ENCODE results near the gene TRPC1.
A peak's percentile ranks its signal among the peaks of the same experiment; 100 is the strongest.

TRPC1 gene

GRCh38 chr3:142828703-142829305 lies 105.0 kb downstream of the TRPC1 start:
- H3K23ac ChIP-seq (ENCODE audit: low read depth, low read length, poor library complexity) = no peak overlapping the region
- no peaks in the 10 kb centered on the region for H3K9me3 ChIP-seq (replicated peaks in 1 of 2; ENCODE audit: control insufficient read depth in 2 of 2, insufficient read depth in 1 of 2, low read depth in 1 of 2, low read length in 2 of 2)
- H3K18ac ChIP-seq (ENCODE audit: low read length) = no peak overlapping the region
- H3K36me3 ChIP-seq (replicated peaks in 1 of 2; ENCODE audit: control insufficient read depth in 2 of 2, insufficient read depth in 2 of 2, low read length in 2 of 2) = no peaks in the 10 kb centered on the region
- no CpG with 5 or more reads among the region's 9 CpGs for WGBS, 2 donors (ENCODE audit: extremely low coverage in 2 of 2, insufficient read length in 2 of 2, insufficient replicate concordance in 1 of 2)
- H3K27me3 ChIP-seq (ENCODE audit: control insufficient read depth in 3 of 3, insufficient read depth in 3 of 3, low read depth in 1 of 3, low read length in 3 of 3) = peaks cover 0 to 6% (median 0%) of the 10 kb centered on the region in 3 experiments
- H3K4ac ChIP-seq (ENCODE audit: low read length) = no peak overlapping the region
- H3K4me2 ChIP-seq (ENCODE audit: insufficient read depth, low read length, poor library complexity, severe bottlenecking) = no peak overlapping the region
- no peak overlapping the region for H2BK120ac ChIP-seq (ENCODE audit: low read depth, low read length)
- no peak overlapping the region for H3K9ac ChIP-seq (ENCODE audit: low read depth, low read length, poor library complexity)
- no peak overlapping the region for H3K4me3 ChIP-seq (ENCODE audit: low read length in 2 of 2)
- no peak overlapping the region for H2BK15ac ChIP-seq (ENCODE audit: low read length)
- peak; percentile 74 for DNase-seq (ENCODE audit: low spot score)
- no peak overlapping the region for H2AFZ ChIP-seq (ENCODE audit: low read length)
- H3K79me1 ChIP-seq (ENCODE audit: low read depth, low read length) = no peaks in the 10 kb centered on the region
- H2BK12ac ChIP-seq (ENCODE audit: low read length) = no peak overlapping the region
- no peak overlapping the region for H3K14ac ChIP-seq (ENCODE audit: low read length)
- H3K4me1 ChIP-seq (ENCODE audit: control insufficient read depth in 2 of 2, insufficient read depth in 1 of 2, low read depth in 1 of 2, low read length in 2 of 2) = no peaks in the 10 kb centered on the region
- H2AK5ac ChIP-seq (ENCODE audit: low read depth, low read length) = no peak overlapping the region
- no peak overlapping the region for H4K91ac ChIP-seq (ENCODE audit: low read depth, low read length, poor library complexity)
- H4K8ac ChIP-seq (ENCODE audit: low read depth, low read length) = no peak overlapping the region
- H3K27ac ChIP-seq (replicated peaks; ENCODE audit: low read length) = no peak overlapping the region
- no peak overlapping the region for H2BK5ac ChIP-seq (ENCODE audit: low read length)

DNA sequence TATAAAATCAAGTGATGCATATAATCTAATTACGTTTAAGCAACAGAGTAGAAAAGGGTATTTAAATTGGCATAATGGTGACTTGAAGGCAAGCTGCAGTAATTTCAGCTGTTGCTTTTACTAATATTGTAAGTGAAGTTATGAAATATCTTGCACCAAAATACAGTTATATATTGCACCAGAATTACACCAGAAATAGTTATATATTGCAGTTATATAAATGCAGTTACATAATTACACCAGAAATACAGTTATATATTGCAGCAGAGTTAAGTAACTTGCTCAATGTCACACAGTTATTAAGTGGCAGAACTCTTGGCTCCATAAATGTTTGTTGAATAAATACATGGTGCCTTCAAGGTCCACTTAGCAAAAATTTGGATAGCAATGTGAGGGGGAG lies 113.7 kb downstream of the TRPC1 start:
- H2BK120ac ChIP-seq (ENCODE audit: low read depth, low read length) = no peak overlapping the region
- H3K9me3 ChIP-seq (replicated peaks in 1 of 2; ENCODE audit: control insufficient read depth in 2 of 2, insufficient read depth in 1 of 2, low read depth in 1 of 2, low read length in 2 of 2) = peaks cover 0 to 3% of the 10 kb centered on the region in 2 donors
- no peak overlapping the region for H3K14ac ChIP-seq (ENCODE audit: low read length)
- no peak overlapping the region for H3K4me2 ChIP-seq (ENCODE audit: insufficient read depth, low read length, poor library complexity, severe bottlenecking)
- no peak overlapping the region for H2BK5ac ChIP-seq (ENCODE audit: low read length)
- no peak for DNase-seq (ENCODE audit: low spot score)
- H3K9ac ChIP-seq (ENCODE audit: low read depth, low read length, poor library complexity) = no peak overlapping the region
- H4K91ac ChIP-seq (ENCODE audit: low read depth, low read length, poor library complexity) = no peak overlapping the region
- no peak overlapping the region for H2AK5ac ChIP-seq (ENCODE audit: low read depth, low read length)
- no peaks in the 10 kb centered on the region for H3K4me1 ChIP-seq (ENCODE audit: control insufficient read depth in 2 of 2, insufficient read depth in 1 of 2, low read depth in 1 of 2, low read length in 2 of 2)
- H3K27ac ChIP-seq (replicated peaks; ENCODE audit: low read length) = no peak overlapping the region
- no peaks in the 10 kb centered on the region for H3K36me3 ChIP-seq (replicated peaks in 1 of 2; ENCODE audit: control insufficient read depth in 2 of 2, insufficient read depth in 2 of 2, low read length in 2 of 2)
- H2BK15ac ChIP-seq (ENCODE audit: low read length) = no peak overlapping the region
- H4K8ac ChIP-seq (ENCODE audit: low read depth, low read length) = no peak overlapping the region
- no peaks in the 10 kb centered on the region for H3K79me1 ChIP-seq (ENCODE audit: low read depth, low read length)
- H3K18ac ChIP-seq (ENCODE audit: low read length) = no peak overlapping the region
- no CpG with 5 or more reads among the region's 1 CpG for WGBS, 2 donors (ENCODE audit: extremely low coverage in 2 of 2, insufficient read length in 2 of 2, insufficient replicate concordance in 1 of 2)
- no peak overlapping the region for H3K4ac ChIP-seq (ENCODE audit: low read length)
- no peak overlapping the region for H3K23ac ChIP-seq (ENCODE audit: low read depth, low read length, poor library complexity)
- no peak overlapping the region for H2AFZ ChIP-seq (ENCODE audit: low read length)
- no peak overlapping the region for H3K4me3 ChIP-seq (ENCODE audit: low read length in 2 of 2)
- H2BK12ac ChIP-seq (ENCODE audit: low read length) = no peak overlapping the region
- H3K27me3 ChIP-seq (ENCODE audit: control insufficient read depth in 3 of 3, insufficient read depth in 3 of 3, low read depth in 1 of 3, low read length in 3 of 3) = peaks cover 0 to 14% (median 0%) of the 10 kb centered on the region in 3 experiments

GRCh38 chr3:142839831-142840230 lies 116.0 kb downstream of the TRPC1 start:
- no peak overlapping the region for H4K8ac ChIP-seq (ENCODE audit: low read depth, low read length)
- peaks cover 0 to 3% of the 10 kb centered on the region in 2 donors for H3K9me3 ChIP-seq (replicated peaks in 1 of 2; ENCODE audit: control insufficient read depth in 2 of 2, insufficient read depth in 1 of 2, low read depth in 1 of 2, low read length in 2 of 2)
- H2BK12ac ChIP-seq (ENCODE audit: low read length) = no peak overlapping the region
- no peak overlapping the region for H3K14ac ChIP-seq (ENCODE audit: low read length)
- no peak overlapping the region for H2BK5ac ChIP-seq (ENCODE audit: low read length)
- no CpG with 5 or more reads among the region's 2 CpGs for WGBS, 2 donors (ENCODE audit: extremely low coverage in 2 of 2, insufficient read length in 2 of 2, insufficient replicate concordance in 1 of 2)
- no peaks in the 10 kb centered on the region for H3K4me1 ChIP-seq (ENCODE audit: control insufficient read depth in 2 of 2, insufficient read depth in 1 of 2, low read depth in 1 of 2, low read length in 2 of 2)
- no peak overlapping the region for H3K4me2 ChIP-seq (ENCODE audit: insufficient read depth, low read length, poor library complexity, severe bottlenecking)
- no peaks in the 10 kb centered on the region for H3K79me1 ChIP-seq (ENCODE audit: low read depth, low read length)
- H3K36me3 ChIP-seq (replicated peaks in 1 of 2; ENCODE audit: control insufficient read depth in 2 of 2, insufficient read depth in 2 of 2, low read length in 2 of 2) = no peaks in the 10 kb centered on the region
- no peak overlapping the region for H2AK5ac ChIP-seq (ENCODE audit: low read depth, low read length)
- no peak overlapping the region for H2BK15ac ChIP-seq (ENCODE audit: low read length)
- no peak for DNase-seq (ENCODE audit: low spot score)
- H2BK120ac ChIP-seq (ENCODE audit: low read depth, low read length) = no peak overlapping the region
- H3K18ac ChIP-seq (ENCODE audit: low read length) = no peak overlapping the region
- no peak overlapping the region for H4K91ac ChIP-seq (ENCODE audit: low read depth, low read length, poor library complexity)
- no peak overlapping the region for H3K4me3 ChIP-seq (ENCODE audit: low read length in 2 of 2)
- no peak overlapping the region for H3K4ac ChIP-seq (ENCODE audit: low read length)
- H3K23ac ChIP-seq (ENCODE audit: low read depth, low read length, poor library complexity) = no peak overlapping the region
- H3K27me3 ChIP-seq (ENCODE audit: control insufficient read depth in 3 of 3, insufficient read depth in 3 of 3, low read depth in 1 of 3, low read length in 3 of 3) = peaks cover 0 to 14% (median 0%) of the 10 kb centered on the region in 3 experiments
- H3K27ac ChIP-seq (replicated peaks; ENCODE audit: low read length) = no peak overlapping the region
- H3K9ac ChIP-seq (ENCODE audit: low read depth, low read length, poor library complexity) = no peak overlapping the region
- H2AFZ ChIP-seq (ENCODE audit: low read length) = no peak overlapping the region

DNA sequence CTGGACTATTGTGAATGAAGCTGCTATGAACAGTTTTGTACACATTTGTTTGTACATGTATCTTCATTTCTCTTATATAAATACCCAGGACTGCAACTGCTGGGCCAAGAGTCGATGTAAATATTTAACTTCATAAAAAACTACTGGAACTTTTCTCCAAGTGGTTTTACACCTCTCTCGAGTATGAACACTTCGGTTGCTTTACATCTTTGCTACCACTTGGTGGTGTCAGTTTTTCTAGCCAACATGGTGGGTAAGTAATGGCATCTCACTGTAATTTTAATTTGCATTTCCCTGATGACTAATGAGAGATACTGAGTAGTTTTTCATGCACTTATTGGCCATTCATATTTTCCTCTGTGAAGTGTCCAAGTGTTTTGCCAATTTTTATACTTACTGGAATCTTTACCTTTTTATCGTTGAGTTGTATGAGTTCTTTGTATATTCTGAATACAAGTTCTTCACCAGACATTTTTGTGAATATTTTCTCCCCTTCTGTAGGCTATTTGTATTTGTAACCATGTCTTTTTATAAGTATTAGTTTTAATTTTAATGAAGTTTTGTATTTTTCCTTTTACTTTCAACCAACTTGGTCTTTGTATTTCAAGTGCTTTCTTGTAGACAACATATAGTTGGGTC lies 120.6 kb downstream of the TRPC1 start:
- H2AK5ac ChIP-seq (ENCODE audit: low read depth, low read length) = no peak overlapping the region

More for the DNA sequence above, 120.6 kb downstream of the TRPC1 start:
- H2BK120ac ChIP-seq (ENCODE audit: low read depth, low read length) = no peak overlapping the region
- H3K23ac ChIP-seq (ENCODE audit: low read depth, low read length, poor library complexity) = no peak overlapping the region
- no peak for DNase-seq (ENCODE audit: low spot score)
- no peak overlapping the region for H2BK15ac ChIP-seq (ENCODE audit: low read length)
- H3K4ac ChIP-seq (ENCODE audit: low read length) = no peak overlapping the region
- H3K14ac ChIP-seq (ENCODE audit: low read length) = no peak overlapping the region
- no peak overlapping the region for H4K91ac ChIP-seq (ENCODE audit: low read depth, low read length, poor library complexity)
- H3K4me1 ChIP-seq (ENCODE audit: control insufficient read depth in 2 of 2, insufficient read depth in 1 of 2, low read depth in 1 of 2, low read length in 2 of 2) = no peaks in the 10 kb centered on the region
- no peak overlapping the region for H4K8ac ChIP-seq (ENCODE audit: low read depth, low read length)
- H3K36me3 ChIP-seq (replicated peaks in 1 of 2; ENCODE audit: control insufficient read depth in 2 of 2, insufficient read depth in 2 of 2, low read length in 2 of 2) = no peaks in the 10 kb centered on the region
- WGBS, 2 donors (ENCODE audit: extremely low coverage in 2 of 2, insufficient read length in 2 of 2, insufficient replicate concordance in 1 of 2) = no CpG with 5 or more reads among the region's 4 CpGs
- H3K27ac ChIP-seq (replicated peaks; ENCODE audit: low read length) = no peak overlapping the region
- no peaks in the 10 kb centered on the region for H3K9me3 ChIP-seq (replicated peaks in 1 of 2; ENCODE audit: control insufficient read depth in 2 of 2, insufficient read depth in 1 of 2, low read depth in 1 of 2, low read length in 2 of 2)
- no peaks in the 10 kb centered on the region for H3K27me3 ChIP-seq (ENCODE audit: control insufficient read depth in 3 of 3, insufficient read depth in 3 of 3, low read depth in 1 of 3, low read length in 3 of 3)
- no peak overlapping the region for H2AFZ ChIP-seq (ENCODE audit: low read length)
- no peaks in the 10 kb centered on the region for H3K79me1 ChIP-seq (ENCODE audit: low read depth, low read length)
- no peak overlapping the region for H3K4me2 ChIP-seq (ENCODE audit: insufficient read depth, low read length, poor library complexity, severe bottlenecking)
- no peak overlapping the region for H3K4me3 ChIP-seq (ENCODE audit: low read length in 2 of 2)
- H3K18ac ChIP-seq (ENCODE audit: low read length) = no peak overlapping the region
- H2BK5ac ChIP-seq (ENCODE audit: low read length) = no peak overlapping the region
- no peak overlapping the region for H3K9ac ChIP-seq (ENCODE audit: low read depth, low read length, poor library complexity)
- H2BK12ac ChIP-seq (ENCODE audit: low read length) = no peak overlapping the region
